ENCODE results near the gene ABHD2.
"Not testable (repeated sequence)": the region's sequence is repeated elsewhere in the genome, so short reads cannot be mapped to it uniquely, and the experiment has no call there.

Gene ABHD2

DNA sequence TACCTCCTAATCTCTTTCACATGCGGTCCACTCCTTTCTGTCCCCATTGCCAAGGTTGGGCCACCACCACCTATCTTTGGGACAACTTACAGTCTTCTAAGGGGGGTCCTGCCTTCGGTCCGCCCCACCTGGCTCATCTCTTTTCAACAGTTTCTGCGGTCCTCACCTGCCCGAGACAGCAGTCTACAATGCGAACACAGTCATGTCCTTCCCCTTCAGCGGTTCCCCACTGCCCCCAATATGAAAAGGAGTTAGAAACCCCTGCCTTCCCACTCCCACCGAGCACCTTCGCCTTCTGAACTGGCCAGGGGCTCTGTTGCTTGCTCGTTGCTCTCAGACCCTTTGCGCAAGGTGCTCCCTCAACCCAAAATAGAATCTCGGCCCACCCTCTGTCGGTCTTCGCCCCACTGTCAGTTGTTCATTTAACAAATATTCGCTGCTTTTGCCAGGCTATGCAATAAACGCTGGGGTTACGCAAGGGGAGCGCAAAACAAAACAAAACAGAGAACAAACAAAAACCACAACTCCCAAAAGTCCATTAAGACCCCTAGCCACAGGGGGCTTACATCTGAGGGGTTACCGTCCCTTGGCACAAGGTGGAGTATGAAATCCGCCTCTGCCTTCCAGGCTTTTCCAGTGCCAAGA lies 154.9 kb downstream of the ABHD2 start:
- no peak for DNase-seq

DNA sequence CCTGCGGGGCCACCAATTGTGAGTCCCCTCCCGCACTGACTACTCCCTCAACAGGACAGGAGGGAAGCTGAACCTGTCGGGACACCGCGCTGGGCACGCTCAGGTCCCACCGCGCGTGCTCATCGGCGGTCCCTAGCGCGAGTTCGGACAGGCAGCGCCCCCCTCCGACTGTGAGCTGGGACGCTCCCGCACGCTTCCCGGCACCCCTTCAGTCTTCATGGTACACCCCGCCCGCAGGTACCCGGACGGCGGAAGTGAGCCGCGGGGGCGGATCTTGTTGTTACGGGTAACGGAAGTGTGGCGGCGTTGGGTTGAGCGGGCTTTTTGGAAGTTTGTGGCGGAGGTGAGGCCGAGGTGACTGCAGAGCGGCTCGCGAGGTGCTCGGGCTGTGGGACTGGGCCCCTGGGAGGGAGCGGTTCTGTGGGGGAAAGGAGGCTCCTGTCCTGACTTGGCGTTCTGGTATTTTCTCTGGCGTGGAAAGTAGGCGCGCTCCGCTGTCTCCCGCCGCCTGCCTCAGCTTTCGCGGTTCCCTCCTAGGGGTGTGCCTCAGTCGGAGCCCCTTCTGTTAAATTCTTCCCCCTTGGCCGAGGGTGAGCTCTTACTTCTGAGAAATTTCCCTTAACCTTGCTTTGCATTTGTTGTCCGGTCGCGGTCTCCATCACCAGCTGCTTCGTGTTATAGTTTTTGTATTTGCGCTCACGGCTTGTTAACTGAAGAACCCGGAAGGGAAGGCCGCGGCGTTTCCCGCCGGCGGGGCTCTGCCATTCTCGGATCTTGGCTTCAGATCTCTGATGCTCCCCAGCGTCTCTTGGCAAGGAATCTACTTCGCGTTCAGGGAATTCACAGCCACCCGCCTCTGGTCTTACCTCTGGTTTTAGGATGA lies 155.7 kb downstream of the ABHD2 start, which contains the start of gene FANCI:
FANCI (plus strand) TSS at position 289 of the 883 bp plus-strand sequence. CDS start 3,669 bp downstream, outside the sequence.
- DNase-seq: peak; percentile 97

GRCh38 chr15:89244574-89244903 lies 156.3 kb downstream of the ABHD2 start:
- DNase-seq: peak; percentile 33

DNA sequence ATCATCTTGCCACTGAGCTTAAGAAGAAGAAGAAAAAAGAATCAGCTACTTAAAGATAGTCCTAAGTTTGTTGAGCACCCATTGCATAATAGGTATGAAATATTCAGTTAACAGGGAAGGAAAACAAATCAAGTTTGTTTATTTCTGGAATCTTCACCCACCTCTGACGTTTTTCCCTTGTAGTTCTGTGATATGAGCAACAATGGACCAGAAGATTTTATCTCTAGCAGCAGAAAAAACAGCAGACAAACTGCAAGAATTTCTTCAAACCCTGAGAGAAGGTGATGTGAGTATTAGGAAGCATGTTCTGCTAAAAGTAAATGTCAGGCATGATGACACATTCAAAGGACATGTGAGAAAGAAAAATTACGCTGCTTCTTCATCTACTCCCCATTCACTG lies 159.2 kb downstream of the ABHD2 start:
- DNase-seq: no peak

DNA sequence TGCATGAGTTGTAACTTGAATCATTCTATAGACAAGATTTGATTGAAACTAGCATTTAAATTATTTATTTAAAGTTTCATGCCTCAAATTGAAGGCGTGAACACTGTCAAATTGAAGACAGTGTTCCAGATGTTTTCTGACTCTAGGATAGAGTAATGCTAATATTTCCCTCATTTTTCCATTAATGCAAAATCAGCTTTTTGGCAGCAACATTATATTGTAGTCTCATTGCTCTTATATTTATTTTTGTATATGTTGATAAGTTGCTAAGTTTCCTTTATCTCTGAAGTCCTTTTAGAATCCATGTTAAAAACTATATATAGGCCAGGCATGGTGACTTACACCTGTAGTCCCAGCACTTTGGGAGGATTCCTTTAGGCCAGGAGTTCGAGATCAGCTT lies 160.3 kb downstream of the ABHD2 start:
- DNase-seq: no peak

GRCh38 chr15:89250142-89250541 lies 161.9 kb downstream of the ABHD2 start:
- DNase-seq: not testable (repeated sequence)
